UCSD-AML1 (cell line): ENCODE data around the gene METTL18.

Experiments used
- DNase-seq: peaks from one replicate; lab custom pipeline; 2025; ENCODE audit not compliant: unreplicated experiment; lab: John Stamatoyannopoulos, UW

The METTL18 gene

DNA sequence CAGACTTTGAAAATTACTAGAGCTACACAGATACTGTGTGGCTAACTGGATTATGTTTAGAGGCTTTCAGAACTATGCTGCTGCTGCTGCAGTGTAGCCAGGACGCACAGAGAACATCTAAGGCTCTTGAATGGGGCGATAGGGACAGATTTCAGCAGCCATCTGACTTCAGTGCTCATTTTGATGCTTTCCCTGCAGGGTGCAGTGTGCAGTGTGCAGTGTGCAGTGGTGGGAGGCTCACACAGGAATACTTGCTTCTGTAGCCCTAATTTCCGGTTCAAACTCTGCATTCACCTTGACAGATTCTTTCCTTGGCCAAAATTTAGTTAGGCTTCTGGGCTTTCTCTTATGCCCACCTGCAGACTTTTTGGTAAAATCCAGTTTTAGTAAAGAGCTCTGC, 7.7 kb downstream of the METTL18 start:
- no peak for DNase-seq

DNA sequence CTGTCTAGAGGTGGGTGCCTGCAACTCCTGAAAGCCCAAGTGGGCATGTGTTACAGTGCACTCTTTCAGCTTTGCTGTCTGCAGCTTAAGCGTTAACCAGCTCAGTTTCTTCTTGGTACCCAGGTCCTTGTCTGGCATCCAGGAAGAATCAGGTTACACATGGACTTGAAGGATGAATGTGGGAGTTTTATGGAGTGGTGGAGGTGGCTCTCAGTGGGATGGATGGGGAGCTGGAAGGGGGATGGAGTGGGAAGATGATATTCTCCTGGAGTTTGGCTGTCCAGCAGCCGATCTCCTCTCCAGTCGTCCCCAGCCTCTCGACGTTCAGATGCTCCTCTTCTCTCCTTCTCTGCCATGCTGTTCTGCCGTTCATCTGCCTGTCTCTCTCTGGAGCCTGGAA, 9.4 kb downstream of the METTL18 start:
- no peak for DNase-seq

DNA sequence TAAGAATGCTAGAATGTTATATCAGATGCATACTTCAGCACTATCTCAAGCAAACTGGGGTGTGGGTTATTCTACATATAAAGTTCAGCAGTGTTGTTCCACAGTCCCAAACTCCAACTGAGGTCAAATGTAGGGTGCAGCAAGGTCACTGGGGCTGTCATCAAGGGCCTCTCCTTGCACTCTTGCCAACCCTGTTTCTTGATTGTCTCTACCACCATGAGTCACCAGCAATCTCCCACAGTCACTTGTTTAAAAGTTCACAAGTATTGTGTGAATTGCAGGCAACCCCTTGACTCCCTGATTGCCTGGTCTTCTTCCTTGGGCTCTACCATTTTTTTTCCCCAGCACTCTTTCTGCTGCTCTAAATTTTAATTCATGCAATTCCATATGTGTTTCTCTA, 10.6 kb downstream of the METTL18 start:
- DNase-seq = no peak

DNA sequence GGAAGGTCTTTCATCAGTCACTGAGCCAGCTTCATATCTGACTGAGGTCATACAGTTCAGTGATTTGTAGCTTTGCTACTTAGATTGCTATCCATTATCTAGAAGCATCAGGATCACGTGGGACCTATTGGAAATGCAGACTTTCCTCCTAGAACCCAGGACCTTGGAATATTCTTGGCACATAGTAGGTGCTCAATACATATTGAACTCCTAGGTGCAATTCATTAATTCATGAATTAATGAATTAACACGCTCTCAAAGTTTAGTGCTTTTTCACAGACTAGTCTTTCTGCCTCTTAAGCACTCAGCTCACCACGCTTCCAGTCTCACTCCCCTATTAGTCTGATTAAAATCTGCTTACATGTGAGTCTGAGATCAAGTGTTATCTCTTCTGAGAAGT, 12.1 kb downstream of the METTL18 start:
- no peak for DNase-seq

DNA sequence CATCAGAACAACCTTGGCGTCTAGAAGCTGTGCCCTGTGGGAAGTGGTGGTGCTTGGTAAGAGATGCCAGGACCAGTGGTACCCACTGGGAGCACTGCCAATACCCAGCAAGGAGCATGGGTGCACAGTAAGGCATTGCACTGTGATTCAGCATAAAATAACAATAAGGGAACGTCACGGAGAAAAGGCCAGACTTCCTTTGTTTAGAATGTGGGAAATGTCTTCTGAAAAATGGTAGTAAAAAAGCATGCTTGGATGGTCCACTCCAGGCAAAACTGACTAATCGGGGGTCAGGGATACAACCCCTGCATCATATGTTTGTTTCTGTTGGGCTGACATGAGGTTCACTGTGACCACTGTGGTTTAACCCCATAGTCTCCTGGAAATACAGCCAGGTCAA, 14.7 kb downstream of the METTL18 start:
- peak; percentile 28 for DNase-seq

DNA sequence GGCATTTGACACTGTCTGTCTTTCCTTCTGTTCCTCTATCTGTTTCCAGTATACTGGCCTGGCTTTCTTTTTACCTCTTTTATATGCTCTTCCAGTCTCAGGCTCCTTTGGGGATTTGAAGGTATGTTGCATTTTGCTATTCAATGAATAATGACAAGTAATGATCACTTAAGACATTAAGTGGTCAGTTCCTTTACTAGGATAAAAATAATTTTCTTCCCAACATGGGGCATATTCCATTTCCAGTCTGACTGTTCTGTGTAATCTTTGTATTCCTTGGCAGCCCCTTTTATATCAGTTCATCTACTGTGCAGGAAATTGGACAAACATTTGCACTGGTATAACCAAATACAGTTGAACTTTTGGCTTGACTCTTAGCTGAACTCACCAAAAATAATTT, 15.6 kb downstream of the METTL18 start:
- DNase-seq = no peak

DNA sequence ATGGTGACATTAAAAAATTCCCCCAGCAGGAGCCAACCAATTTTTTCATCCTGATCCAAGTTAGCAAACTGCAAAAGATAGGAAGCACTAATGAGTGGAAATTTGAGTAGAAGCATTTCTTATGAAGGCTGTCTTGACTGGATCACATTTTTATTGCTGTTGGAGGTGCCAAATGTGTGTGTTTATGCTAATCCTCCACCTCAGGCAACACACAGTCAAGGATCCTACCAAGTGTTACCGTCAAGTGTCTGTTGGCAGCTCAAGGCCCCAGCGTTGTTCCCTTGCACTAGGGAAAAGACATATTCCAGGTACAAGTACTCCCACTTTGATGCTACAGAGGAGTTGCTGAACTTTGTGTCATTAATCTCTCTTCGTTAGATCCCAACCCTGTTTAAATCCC, 18.3 kb downstream of the METTL18 start:
- DNase-seq = no peak

DNA sequence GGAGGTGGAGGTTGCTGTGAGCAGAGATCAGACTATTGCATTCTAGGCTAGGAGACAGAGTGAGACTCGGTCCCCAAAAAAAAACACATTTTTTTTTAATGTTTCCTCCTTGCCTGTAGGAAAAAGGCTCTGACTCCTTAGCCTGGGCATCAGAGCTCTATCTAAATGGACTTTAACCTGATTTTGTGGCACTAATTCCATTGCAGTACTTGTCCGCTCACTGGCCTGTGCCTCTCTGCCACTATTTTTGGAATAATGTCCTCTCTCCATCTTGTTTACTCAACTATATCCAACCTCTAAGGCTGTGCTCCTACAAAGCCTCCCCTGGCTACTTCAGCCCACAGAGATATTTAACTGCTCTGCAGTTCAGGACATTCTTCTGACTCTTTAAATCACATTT, 26.5 kb downstream of the METTL18 start:
- no peak for DNase-seq

DNA sequence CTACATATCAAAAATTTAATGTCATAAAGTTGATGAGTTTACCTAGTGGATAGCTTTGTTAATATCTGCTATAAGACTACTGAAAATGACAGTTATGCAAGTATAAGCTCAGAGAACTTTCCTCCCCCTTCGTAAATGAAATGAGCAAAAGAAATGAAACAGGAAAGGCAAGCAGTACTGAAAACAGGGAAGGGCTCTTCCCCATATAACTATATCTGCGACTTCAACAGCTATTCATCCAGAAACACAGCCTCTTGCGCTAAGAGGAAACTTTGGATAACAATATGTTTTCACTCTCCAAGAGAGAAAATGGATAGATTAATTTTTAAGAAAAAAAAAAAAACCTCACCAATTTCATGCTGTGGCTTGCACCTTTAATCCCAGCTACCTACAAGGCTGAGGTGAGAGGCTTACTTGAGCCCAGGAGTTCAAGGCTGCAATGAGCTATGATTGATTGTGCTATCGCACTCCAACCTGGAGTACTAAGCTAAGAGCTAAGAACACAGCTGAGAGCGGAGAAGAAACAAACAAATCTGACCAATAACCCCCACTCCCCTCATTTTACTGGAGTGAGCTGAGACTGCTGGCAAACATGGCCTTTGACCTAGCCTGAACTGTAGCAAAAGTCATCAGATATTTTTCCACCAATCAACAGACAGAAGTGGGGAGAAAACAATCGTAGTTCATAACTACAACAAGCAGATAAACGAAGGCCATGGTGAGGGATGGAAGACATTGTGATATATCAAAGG, 29.0 kb downstream of the METTL18 start:
- DNase-seq = no peak

DNA sequence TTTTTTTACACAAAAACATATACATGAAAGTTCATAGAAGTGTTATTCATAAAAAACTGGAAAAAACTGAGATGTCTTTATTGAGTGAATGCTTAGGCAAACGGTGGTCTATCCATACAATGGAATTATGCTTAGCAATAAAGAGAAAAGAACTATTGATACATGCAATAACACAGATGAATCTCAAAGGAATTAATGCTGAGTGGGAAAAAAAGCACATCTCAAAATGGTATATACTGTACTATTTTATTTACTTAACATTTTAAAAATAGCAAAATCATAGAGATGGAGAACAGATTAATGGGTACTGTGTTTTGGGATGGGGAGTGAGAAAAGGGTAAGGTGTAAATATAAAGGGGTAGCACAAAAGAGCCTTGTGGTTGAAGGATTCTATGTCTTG, 29.8 kb downstream of the METTL18 start:
- no peak for DNase-seq

DNA sequence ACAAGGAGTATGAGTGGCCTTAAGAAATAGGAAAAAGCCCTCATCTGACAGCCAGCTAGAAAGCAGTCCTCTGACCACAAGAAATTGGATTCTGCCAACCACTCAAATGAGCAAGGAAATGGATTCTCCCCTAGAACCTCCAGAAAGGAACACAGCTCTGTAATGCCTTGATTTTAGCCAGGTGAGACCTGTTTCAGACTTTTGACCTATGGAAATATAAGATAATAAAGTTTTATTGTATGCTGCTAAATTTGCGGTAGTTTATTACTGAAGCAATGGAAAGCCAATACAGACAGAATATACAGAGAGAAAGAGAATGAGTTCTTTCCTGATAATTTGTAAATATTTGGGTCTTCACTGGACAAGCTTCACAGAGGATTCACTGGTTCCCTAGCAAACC, 32.0 kb downstream of the METTL18 start:
- DNase-seq = no peak

DNA sequence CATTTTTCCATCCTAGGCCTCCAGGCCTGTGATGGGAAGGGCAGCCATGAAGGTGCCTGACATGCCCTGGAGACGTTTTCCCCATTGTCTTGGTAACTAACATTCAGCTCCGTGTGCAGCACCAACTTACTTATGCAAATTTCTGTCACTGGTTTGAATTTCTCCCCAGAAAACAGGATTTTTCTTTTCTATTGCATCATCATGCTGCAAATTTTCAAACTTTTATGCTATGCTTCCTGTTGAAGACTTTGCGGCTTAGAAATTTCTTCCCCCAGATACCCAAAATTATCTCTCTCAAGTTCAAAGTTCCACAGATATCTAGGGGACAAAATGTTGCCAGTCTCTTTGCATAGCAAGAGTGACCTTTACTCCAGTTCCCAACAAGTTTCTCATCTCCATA, 35.7 kb downstream of the METTL18 start:
- DNase-seq = no peak

DNA sequence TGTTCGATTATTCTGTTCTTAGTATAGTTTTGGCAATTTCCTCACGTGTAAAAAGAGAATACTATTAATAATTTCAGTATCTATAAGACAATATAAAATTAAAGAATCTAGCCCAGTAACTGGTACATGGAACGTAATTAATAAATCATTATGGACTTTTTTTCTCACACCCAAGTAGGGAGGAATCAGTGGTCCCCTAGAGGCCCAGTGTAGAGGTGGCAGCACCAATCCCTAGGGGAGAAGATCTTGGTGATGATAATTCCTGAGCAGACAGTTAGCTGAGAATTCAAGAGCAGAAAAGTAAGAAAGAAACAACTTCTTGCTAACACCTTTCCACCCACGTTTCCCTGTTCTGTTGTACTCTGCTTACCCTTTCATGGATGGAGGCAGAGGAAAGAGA, 41.2 kb downstream of the METTL18 start:
- no peak for DNase-seq

DNA sequence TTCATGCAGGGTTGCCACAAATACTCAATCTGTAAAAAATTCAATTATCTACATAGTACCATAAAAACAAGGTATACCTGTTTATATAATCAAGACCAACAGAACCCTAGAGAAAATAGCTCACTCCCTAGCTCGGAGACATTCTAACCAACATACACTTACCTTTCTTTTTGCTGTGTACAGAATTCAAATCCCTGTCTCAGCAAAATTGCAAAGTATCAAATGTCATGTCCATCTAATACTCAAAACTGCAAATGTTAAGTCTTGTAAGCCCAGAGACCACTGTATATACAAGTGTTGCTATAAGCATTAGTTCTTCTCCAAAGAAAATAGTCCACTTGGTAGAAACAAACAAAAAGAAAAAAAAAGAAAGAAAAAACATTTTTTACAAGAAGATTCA, 44.7 kb downstream of the METTL18 start:
- no peak for DNase-seq

DNA sequence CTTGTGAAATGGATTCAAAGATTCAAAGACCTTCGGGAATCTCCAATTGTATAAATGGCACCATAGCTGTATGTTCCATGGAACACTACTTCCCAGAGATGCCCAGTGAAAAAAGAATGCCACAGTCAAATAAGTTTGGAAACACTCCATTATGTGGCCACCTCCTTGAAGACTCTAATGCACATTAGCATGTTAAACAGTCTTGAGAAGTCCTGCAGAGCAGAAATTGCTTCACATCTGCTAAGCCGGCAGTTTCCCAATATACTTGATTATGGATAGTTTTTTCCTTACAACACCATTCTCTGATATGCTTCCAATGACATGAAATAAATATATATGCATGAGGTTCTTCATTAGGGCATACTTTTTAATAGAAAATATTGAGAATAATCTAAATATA, 48.2 kb downstream of the METTL18 start:
- DNase-seq = no peak

DNA sequence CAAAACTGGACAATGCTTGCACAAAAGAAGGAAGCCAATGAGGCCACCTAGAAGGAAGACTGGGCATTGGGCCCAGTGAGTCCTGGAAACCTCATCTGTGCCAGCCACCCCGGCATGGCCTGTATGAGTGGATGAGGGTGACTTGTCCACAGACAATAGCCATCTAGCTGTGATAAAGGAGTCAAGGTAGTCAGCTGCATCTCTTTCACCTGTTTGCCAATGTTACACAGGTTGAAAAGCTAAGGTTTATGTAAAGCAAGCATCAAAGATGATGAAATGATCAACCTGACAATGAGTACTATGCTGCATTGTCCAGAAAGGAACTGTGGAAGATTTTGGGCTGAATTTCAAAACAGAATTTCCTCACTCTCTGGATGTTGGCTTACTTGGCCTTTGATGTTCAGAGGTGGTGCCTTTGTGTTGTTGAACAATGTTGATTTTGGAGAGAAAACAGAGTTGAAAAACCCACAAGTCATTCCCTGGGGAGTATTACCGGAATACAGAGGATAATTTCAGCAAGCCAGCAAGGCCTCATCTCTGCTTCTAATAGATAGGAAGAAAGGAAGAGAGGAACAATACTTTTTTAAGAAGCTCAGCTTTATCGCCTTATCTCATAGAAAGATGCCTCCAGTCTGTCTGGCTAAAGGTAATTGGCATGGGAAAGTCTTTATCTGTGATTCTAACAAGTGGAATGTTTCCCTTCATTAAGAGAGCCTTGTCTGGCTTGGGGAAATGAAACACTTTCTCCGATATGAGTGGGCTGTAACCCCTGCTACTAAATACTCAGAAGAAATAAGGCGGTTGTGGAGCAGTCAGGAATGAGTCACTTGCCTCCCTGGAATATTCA, 49.5 kb downstream of the METTL18 start:
- DNase-seq = no peak
